ENCODE data around the gene OR52N2.

Gene OR52N2
- 0 to 0.13 (median 0.02) reads per million in 18 experiments for total RNA-seq

DNA sequence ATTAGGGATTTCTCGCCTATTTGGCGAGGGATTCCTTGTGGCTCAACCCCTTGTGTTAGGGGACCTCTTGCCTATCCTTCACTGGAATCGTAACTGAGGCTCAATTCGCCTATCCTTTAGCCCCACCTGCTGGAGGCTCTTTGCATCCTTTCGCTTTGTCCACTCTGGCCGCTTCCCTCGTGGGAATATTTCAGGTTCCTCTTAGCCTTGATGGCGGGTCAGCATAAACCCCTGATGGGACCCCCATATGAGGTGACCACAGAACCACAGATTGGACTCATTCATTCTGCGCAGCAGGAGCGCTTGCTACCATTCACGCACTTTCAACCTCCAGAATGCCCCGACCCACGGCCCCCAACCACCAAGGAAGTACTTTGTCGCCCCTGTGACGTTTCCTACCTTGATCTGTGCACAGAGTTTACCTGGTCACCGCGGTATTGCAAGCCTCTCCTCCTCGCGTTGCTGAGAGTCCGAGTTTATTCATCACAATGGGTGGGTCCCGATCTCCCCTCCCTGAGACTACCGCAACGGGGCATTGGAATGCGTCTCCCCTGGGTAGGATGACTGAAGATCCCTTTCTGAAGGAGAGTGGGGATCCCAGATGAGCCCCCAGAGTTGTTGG, at the start of gene OR52N2:
Gene OR52N2, plus strand, starts transcription at position 425 of the 622 bp plus-strand sequence. CDS start 11,412 bp downstream, outside the sequence.
- peak; percentile 84 to 88 for DNase-seq

DNA sequence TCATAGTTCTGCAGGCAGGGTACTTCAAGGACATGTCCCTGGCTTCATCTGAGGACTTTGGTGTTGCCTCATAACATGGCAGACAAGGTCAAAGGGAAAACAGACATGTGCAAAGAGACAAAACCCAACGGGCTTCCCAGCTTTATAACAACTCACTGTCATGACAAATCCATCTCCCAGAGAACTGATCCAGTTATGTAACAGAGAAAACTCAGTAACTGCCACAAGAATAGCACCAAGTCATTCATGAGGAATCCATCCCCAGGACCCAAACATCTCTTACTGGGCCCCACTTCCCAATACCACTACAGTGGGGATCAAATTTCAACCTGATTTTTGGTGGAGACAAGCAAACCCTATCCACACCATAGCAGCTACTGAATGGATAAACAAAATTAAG, 41.7 kb upstream of the OR52N2 start:
- no peak for DNase-seq

GRCh38 chr11:5783255-5783654, 25.5 kb upstream of the OR52N2 start, which contains the start of gene OR52N5:
TSS of gene OR52N5 (minus strand) at chr11:5783355. CDS start at chr11:5778634, 4,721 bp downstream.
- DNase-seq: no peak

- no peak for DNase-seq
Observed at GRCh38 chr11:5791165-5791564, 17.6 kb upstream of the OR52N2 start, which contains the start of gene OR52N1. TSS of gene OR52N1 (minus strand) at chr11:5791265. CDS start at chr11:5788816, 2,449 bp downstream.

DNA sequence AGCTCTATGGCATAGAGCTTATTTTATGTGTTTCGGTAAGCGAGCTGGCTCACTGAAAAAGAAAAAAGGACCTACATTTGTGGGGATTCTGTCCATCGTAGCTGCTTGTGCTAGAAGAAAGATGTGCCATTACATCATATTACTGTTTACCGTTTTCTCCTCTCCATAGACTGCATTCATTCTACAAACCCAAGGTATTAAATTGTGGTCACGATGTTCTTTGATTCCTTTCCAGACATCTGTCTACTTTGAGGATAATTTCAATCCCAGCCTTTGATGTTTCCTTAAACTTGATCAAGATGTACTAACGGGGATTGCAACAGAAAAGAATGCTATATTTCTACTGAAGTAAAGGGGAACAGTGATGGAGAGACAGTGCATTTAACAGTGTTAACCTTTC, 12.2 kb upstream of the OR52N2 start:
- DNase-seq: no peak

- DNase-seq: no peak
Observed at GRCh38 chr11:5803982-5804381, 4.7 kb upstream of the OR52N2 start.

DNA sequence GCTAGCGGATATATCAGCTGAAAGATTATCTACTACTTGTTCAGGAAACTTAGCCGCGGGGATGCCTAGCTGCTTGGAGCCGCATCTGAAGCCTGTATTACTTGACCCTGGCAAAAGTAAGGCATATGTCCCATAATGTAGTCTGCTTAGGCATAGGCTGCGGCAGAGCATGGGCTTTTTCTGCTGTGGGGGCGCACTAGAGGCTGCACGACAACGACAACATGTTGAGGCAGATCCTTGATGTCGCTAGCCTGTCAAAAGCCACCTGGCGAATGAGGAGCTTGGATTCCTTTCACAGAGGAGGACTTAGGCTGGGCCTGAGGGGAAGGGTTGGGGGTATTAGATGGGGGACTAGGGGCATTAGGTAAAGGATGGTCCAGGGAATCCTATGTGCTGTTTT, 1.1 kb upstream of the OR52N2 start:
- DNase-seq: no peak

- DNase-seq: peak; percentile 2 to 18
Observed at GRCh38 chr11:5809122-5809519, 397 bp downstream of the OR52N2 start.

GRCh38 chr11:5809905-5810795, 1.4 kb downstream of the OR52N2 start:
- no peak for DNase-seq

DNA sequence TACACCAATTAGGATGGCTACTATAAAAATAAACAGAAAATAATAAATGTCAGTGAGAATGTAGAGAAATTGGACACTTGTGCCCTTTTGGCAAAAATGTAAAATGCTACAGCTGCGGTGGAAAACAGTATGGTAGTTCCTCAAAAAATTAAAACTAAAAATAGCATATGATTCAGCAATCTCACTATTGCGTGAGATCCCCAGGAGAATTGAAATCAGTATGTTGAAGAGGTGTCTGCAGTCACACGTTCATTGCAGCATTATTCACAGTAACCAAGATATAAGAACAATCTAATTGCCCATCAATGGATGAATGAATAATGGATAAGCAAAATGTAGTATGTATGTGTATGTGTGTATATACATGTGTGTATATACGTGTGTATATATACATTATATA, 6.8 kb downstream of the OR52N2 start:
- peak; percentile 77 to 93 for DNase-seq

DNA sequence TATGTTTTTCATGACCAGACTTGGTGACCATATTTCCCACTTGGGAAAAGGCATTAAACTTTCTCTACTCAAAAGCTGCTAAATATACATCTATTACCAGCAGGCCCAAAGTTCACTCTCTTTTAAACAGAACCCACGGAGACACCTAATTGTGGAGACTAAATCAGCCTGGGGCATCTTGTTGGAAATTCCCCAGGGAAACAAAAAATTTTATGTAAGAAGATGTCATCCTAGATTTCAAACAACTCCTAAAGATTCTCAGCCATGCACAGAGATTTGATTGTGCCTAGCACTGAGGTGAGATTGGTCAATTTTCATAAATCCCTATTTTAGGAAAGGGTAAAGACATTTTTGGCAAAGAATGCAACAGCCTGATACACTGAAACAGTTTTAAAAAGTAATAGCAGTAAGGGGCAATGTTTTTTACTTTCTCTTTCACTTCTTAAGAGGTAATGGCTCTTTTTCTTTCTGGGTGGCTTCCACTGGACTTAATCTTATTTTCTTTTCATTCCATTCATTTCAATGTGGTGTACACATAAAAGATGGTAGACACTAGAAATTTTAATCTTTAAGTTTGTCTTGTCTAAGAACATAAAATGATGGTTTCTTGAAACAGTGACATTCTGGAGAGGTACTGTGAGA, 9.6 kb downstream of the OR52N2 start:
- DNase-seq: no peak

DNA sequence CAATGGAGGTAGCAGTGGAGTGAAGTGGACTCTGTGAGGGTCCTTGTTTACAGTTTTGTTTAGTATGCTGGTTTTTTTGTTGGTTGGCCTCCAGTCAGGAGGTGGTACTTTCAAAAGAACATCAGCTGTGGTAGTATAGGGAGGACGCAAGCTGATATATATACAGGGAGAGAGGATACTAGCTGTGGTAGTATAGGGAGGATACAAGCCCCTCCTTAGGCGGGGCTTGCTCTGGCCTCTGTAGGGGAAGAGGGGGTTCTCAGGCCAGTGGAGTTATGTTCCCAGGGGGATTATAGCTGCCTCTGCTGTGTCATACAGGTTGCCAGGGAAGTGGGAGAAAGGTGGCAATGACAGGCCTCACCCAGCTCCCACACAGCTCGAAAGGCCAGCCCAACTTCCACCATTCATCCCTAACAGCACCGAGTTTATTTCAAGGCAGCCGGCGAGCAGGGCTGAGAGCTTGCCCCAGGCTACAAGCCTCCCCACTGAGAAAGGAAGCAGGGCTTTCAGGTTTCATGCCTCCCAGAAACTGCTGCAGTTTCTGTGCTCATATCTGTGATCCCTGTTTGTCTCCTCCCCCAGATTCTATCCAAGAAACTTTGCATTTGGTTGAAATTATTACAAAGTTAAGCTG, 22.6 kb downstream of the OR52N2 start:
- no peak for DNase-seq

- DNase-seq: no peak
Observed at GRCh38 chr11:5833446-5833845, 24.7 kb downstream of the OR52N2 start.

DNA sequence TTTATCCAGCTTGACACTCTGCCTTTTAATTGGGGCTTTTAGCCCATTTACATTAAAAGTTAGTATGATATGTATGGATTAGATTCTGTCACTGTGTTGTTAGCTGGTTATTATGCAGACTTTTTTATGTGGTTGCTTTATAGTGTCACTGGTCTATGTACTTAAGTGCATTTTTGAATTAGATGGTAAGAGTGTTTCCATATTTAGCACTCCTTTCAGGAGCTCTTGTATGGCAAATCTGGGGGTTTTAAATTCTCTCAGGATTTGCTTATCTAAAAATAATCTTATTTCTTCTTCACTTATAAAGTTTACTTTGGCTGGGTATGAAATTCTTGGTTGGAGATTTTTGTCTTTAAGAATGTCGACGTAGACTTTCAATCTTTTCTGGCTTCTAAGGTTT, 29.0 kb downstream of the OR52N2 start:
- DNase-seq: no peak

GRCh38 chr11:5841797-5842196, 33.1 kb downstream of the OR52N2 start, which contains the start of gene OR52E6:
TSS of gene OR52E6 (minus strand) at chr11:5841897. CDS start at chr11:5841897, 0 bp downstream.
- DNase-seq: no peak

DNA sequence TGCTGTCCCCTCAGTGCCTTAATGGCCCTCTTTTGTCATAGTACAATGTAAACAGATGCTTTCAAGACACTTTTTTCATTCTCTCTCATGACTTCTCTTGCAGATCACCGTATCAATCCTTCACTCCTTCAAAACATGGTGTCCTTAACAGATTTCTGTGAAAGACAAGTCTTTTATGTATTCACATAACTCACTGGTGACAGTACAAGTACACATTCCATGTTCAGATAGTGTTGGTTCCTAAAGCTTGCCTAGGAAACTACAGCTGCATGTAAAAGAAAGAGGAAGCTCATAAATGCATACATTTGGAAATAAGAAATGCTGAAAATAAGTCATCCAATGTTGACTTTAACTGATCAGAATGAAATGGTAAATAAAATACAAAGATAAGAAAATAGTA, 38.0 kb downstream of the OR52N2 start:
- no peak for DNase-seq

DNA sequence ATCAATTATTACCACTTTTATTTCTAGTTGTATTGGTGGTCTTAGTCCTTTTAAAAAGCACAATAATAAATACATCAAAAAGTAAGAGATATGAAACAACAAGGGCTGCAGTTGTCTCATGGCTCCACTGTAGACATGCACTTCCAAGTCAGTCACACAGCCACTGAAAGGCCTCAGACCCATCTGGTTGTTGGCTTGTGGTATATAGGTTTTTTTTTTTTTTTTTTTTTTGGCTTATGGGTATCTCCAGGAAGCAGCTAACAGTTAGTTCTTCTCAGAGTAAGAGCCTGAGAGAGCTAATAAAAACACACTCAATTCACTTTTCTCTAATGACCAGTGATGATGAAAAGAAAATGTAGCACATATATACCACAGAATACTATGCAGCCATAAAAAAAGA, 39.0 kb downstream of the OR52N2 start:
- no peak for DNase-seq

DNA sequence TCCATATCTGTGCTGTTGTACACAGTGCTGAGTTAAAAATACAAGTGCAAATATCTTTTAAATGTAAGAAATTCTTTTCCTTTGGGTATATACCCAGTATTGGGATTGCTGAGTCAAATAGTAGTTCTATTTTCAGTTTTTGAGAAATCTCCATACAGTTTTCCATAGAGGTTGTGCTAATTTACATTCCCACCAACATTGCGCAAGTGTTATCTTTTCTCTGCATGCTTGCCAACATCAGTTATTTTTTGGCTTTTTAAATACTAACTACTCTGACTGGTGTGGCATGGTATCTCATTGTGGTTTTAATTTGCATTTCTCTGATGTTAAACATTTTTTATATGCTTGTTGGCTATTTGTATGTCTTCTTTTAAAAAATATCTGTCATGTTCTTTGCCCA, 42.3 kb downstream of the OR52N2 start:
- DNase-seq: no peak

DNA sequence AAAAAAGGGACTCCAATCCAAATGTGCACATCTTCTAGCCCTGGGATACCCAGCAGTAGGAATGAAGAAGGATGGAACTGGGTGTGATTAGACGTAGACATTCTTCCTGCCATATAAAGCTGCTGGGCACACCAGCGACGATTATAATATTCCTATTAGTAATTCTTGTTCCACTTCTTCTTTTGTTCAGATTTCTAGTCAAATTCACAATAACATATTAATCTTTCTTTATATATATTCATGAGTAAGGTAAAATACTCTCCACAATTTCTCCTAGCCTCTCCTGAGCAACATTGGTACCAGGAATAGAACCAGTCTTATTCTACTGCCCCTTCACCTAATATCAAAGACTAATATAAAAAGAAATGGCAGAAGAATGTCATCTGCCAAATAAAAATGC, 48.9 kb downstream of the OR52N2 start, which contains the start of gene OR52E8:
Gene OR52E8, minus strand, starts transcription at position 101 of the 400 bp plus-strand sequence. Its CDS starts 0 bp downstream, at position 101.
- no peak for DNase-seq

- DNase-seq: no peak
Observed at GRCh38 chr11:5865826-5866225, 57.1 kb downstream of the OR52N2 start.

All from inflammatory macrophage (primary cell).